Adrenal gland (tissue), 12 donors: Measurements from ENCODE around the gene DNAH17. TPM values are rescaled to one million over a fixed set of nuclear protein-coding genes. Genes with fewer than 3 reads are reported as not detected.

Experiments used
- DNase-seq, 7 donors: peaks; one replicate each; pipeline ENCODE4 v3.0.0-alpha.2; 2019 to 2020
- H3K27ac ChIP-seq, 5 donors: fragments of 200-600 bp; sonication (generic) in 4 of 5; 1 replicate in 3 of 5; 2 replicates in 2 of 5; pipeline versions ENCODE4 v1.5.1 to v1.8.0; 2016 to 2020; ENCODE audit warnings: mild to moderate bottlenecking in 1 of 5
- H3K27me3 ChIP-seq: fragments of 200-600 bp; 2 replicates; pipeline ENCODE4 v1.8.0; 2021
- H3K36me3 ChIP-seq, 2 donors: fragments of 200-600 bp; replicated peaks in 1 of 2; 1 replicate in 1 of 2; 2 replicates in 1 of 2; pipeline versions ENCODE4 v1.5.1 to v1.8.0; 2018 to 2022
- H3K4me1 ChIP-seq, 2 donors: fragments of 200-600 bp; replicated peaks in 1 of 2; 1 replicate in 1 of 2; 2 replicates in 1 of 2; pipeline versions ENCODE4 v1.5.1 to v1.8.0; 2018 to 2021
- H3K4me3 ChIP-seq, 4 donors: fragments of 200-600 bp; sonication (generic) in 3 of 4; one replicate each; pipeline ENCODE4 v1.5.1; 2016 to 2018
- H3K9me3 ChIP-seq, 3 donors: fragments of 200-600 bp; sonication (generic) in 1 of 3; replicated peaks in 1 of 3; 1 replicate in 2 of 3; 2 replicates in 1 of 3; pipeline versions ENCODE4 v1.5.1 to v1.8.0; 2016 to 2021
- CTCF ChIP-seq, 6 experiments: fragments of 450-650 bp in 4 of 6; fragments of 200-600 bp in 2 of 6; sonication (generic) in 1 of 6; IDR thresholded peaks; 1 replicate in 5 of 6; 2 replicates in 1 of 6; pipeline versions ENCODE4 v1.5.1 to v1.8.0; 2016 to 2021; ENCODE audit warnings: antibody characterized with exemption in 6 of 6, mild to moderate bottlenecking in 2 of 6, moderate library complexity in 1 of 6
- POLR2A ChIP-seq, 2 donors: fragments of 450-650 bp; IDR thresholded peaks; one replicate each; pipeline ENCODE4 v1.6.1; 2017; ENCODE audit warnings: antibody characterized with exemption in 2 of 2, mild to moderate bottlenecking in 2 of 2, moderate library complexity in 1 of 2
- WGBS, 4 donors: extraction: QIAGEN DNeasy Blood & Tissue Kit in 2 of 4; methylation state at CpG; one replicate each; pipeline versions ENCODE4 v1.1.5 to v1.1.7; 2013 to 2017; 5-methylcytosine and 5-hydroxymethylcytosine counted together
- intact Hi-C, 2 donors: fragments of 100-400 bp; cut with DNase I; formaldehyde crosslinking; loops; one replicate each; pipeline versions ENCODE4 v1.14.1 to v1.15.0; 2022 to 2023
- polyA plus RNA-seq, 3 donors: library from polyadenylated mRNA; stranded (reverse); fragments of 200-250 nt in 2 of 3; fragments of 350-450 nt in 1 of 3; fragmentation: Illumina TruSeq in 1 of 3; extraction: RNeasy Lipid Tissue Mini Kit (QIAGEN cat#74804) in 1 of 3; gene quantifications; one replicate each; pipeline ENCODE4 v1.2.3, GENCODE V29; 2013 to 2014
- total RNA-seq, 9 donors: library from RNA; depleted of rRNA in 4 of 9; stranded (reverse); fragments of >200 nt in 4 of 9; fragments of 120-200 nt in 1 of 9; fragmentation: NEBNext Ultra II Directional in 1 of 9; extraction: Animal tissue kit (Norgen Biotek cat#: 25700) in 1 of 9; gene quantifications; one replicate each; pipeline versions ENCODE4 v1.1.0 to v1.2.4, GENCODE V29; 2013 to 2023
- donor health status: healthy with polysubstance abuse.
- donor health status: Bipolar disorder and iron deficiency.
- donor health status: DM: yes; HTN: yes; CAD: no.
- donor health status: DM: no; HTN: no; CAD: no.
- donor health status: DM: no; HTN: no; CAD: no.
- donor health status: DM: yes; HTN: yes; CAD: no.

DNAH17 gene
- total and polyA plus RNA-seq, 12 donors, result 0.03 to 1.8 (median 0.22) TPM; not detected in 5

- no peak overlapping the region for H3K4me3 ChIP-seq
- H3K36me3 ChIP-seq, result no peaks in the 10 kb centered on the region
- intact Hi-C loops, result no loop called here
- no peak overlapping the region for H3K27ac ChIP-seq
- no peaks in the 10 kb centered on the region for H3K27me3 ChIP-seq
- WGBS, 4 donors, result 90 to 95% (median 91%) methylated on average over 5 of the region's 5 CpGs
- H3K4me1 ChIP-seq, result no peaks in the 10 kb centered on the region
- no peak for DNase-seq
- TF ChIP-seq CTCF (IDR thresholded peaks at IDR 0.05) (no peak), POLR2A (IDR thresholded peaks at IDR 0.05) (no peak)
- H3K9me3 ChIP-seq, result no peaks in the 10 kb centered on the region
Observed at GRCh38 chr17:78476973-78477372, 100.2 kb downstream of the DNAH17 start.

GRCh38 chr17:78476149-78476548 is 101.0 kb downstream of the DNAH17 start:
- Histone ChIP-seq H3K27ac (no peak overlapping the region), H3K27me3 (no peaks in the 10 kb centered on the region), H3K4me1 (no peaks in the 10 kb centered on the region), H3K36me3 (no peaks in the 10 kb centered on the region), H3K4me3 (no peak overlapping the region), H3K9me3 (no peaks in the 10 kb centered on the region)
- no peak for DNase-seq
- TF ChIP-seq CTCF (IDR thresholded peaks at IDR 0.05), result no peak
- no peak for TF ChIP-seq POLR2A (IDR thresholded peaks at IDR 0.05)
- 91 to 97% (median 94%) methylated on average over 24 to 28 of the region's 28 CpGs for WGBS, 4 donors
- intact Hi-C loops, result no loop called here

DNA sequence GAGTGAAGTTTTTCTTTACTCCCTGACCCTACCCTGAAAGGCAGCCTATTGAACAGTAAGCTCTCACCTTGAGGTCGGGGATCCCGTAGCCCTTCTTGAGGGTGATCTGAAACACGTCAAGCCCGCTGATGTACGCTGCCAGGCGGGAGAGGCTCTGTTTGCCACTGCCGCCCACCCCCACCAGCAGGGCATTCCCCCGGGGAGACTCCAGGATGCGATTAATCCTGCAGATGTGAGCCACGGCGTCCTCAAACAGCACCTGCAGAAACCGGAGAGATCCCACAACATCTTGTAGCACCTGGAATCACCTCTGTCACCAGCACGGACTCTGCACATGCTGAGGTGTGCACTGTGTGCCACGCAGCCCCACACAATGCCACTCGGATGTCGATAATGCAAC is 102.0 kb downstream of the DNAH17 start:
- no peaks in the 10 kb centered on the region for H3K27me3 ChIP-seq

GRCh38 chr17:78474614-78475146 is 102.5 kb downstream of the DNAH17 start:
- no peaks in the 10 kb centered on the region for H3K9me3 ChIP-seq
- no peaks in the 10 kb centered on the region for H3K4me1 ChIP-seq
- no peaks in the 10 kb centered on the region for H3K36me3 ChIP-seq
- no peak for TF ChIP-seq CTCF (IDR thresholded peaks at IDR 0.05)
- TF ChIP-seq POLR2A (IDR thresholded peaks at IDR 0.05), result no peak
- WGBS, 4 donors, result 75 to 83% (median 78%) methylated on average over 17 to 18 of the region's 18 CpGs
- no peak overlapping the region for H3K27ac ChIP-seq
- H3K27me3 ChIP-seq, result no peaks in the 10 kb centered on the region
- intact Hi-C loops, result no loop called here
- DNase-seq, result no peak
- H3K4me3 ChIP-seq, result no peak overlapping the region

More for the DNA sequence above, 102.0 kb downstream of the DNAH17 start:
- H3K36me3 ChIP-seq, result no peaks in the 10 kb centered on the region
- no peaks in the 10 kb centered on the region for H3K4me1 ChIP-seq
- no peaks in the 10 kb centered on the region for H3K9me3 ChIP-seq
- no peak for DNase-seq
- 82 to 88% (median 85%) methylated on average over 8 to 16 of the region's 16 CpGs for WGBS, 4 donors
- H3K27ac ChIP-seq, result no peak overlapping the region
- intact Hi-C loops, result no loop called here
- no peak overlapping the region for H3K4me3 ChIP-seq
- no peak for TF ChIP-seq POLR2A (IDR thresholded peaks at IDR 0.05)
- TF ChIP-seq CTCF (IDR thresholded peaks at IDR 0.05), result no peak
